Ishikawa (cell line): Measurements from ENCODE around the gene ALDH3A2.

Experiments used
- CEBPB ChIP-seq: IDR thresholded peaks from 2 replicates; pipeline ENCODE4 v1.6.1; 2012
- CREB1 ChIP-seq: IDR thresholded peaks from 2 replicates; pipeline ENCODE4 v1.6.1; 2012; ENCODE audit warnings: low read depth
- EGR1 ChIP-seq: IDR thresholded peaks from 2 replicates; pipeline ENCODE4 v1.6.1; 2012
- EP300 ChIP-seq: IDR thresholded peaks from 2 replicates; pipeline ENCODE4 v1.6.1; 2012; ENCODE audit warnings: borderline replicate concordance
- FOXM1 ChIP-seq: IDR thresholded peaks from 2 replicates; pipeline ENCODE4 v1.6.1; 2012; ENCODE audit warnings: low read depth, borderline replicate concordance
- MAX ChIP-seq: IDR thresholded peaks from 2 replicates; pipeline ENCODE4 v1.6.1; 2012
- NFIC ChIP-seq: IDR thresholded peaks from 2 replicates; pipeline ENCODE4 v1.6.1; 2012
- RAD21 ChIP-seq: IDR thresholded peaks from 2 replicates; pipeline ENCODE4 v1.6.1; 2012; ENCODE audit warnings: low read depth
- TAF1 ChIP-seq: IDR thresholded peaks from 2 replicates; pipeline ENCODE4 v1.6.1; 2012; ENCODE audit warnings: low read depth, mild to moderate bottlenecking
- TCF12 ChIP-seq: IDR thresholded peaks from 2 replicates; pipeline ENCODE4 v1.6.1; 2012; ENCODE audit warnings: low read depth
- TEAD4 ChIP-seq: IDR thresholded peaks from 2 replicates; pipeline ENCODE4 v1.6.1; 2012
- YY1 ChIP-seq: IDR thresholded peaks from 2 replicates; pipeline ENCODE4 v1.6.1; 2012; ENCODE audit warnings: low read depth
- TF ChIP-seq, protein P1 (sequence below): IDR thresholded peaks from 2 replicates; pipeline ENCODE4 v1.6.1; 2012; ENCODE audit warnings: low read depth, mild to moderate bottlenecking
- TF ChIP-seq, protein P2 (sequence below): IDR thresholded peaks from 2 replicates; pipeline ENCODE4 v1.6.1; 2012

DNA sequence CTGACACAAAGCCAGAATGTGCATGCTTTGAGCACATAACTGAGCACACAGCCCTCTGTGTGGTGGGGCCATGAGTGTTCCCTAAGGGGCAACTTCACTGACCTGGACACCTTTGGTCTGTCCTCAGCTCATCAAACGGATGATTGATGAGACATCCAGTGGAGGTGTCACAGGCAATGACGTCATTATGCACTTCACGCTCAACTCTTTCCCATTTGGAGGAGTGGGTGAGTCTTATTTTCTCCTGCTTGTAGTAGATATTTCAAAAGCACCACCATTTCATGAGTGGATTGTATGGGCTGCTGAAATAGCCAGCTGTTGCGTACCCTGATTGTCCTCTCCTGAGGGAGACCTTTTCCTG lies 16.2 kb downstream of the ALDH3A2 start:
- TF ChIP-seq NFIC (no peak), EGR1 (no peak), TCF12 (no peak), TEAD4 (no peak), RAD21 (no peak), MAX (no peak), EP300 (no peak), FOXM1 (no peak), YY1 (no peak), CEBPB (no peak), TAF1 (no peak), CREB1 (no peak)
- TF ChIP-seq, protein P1, sequence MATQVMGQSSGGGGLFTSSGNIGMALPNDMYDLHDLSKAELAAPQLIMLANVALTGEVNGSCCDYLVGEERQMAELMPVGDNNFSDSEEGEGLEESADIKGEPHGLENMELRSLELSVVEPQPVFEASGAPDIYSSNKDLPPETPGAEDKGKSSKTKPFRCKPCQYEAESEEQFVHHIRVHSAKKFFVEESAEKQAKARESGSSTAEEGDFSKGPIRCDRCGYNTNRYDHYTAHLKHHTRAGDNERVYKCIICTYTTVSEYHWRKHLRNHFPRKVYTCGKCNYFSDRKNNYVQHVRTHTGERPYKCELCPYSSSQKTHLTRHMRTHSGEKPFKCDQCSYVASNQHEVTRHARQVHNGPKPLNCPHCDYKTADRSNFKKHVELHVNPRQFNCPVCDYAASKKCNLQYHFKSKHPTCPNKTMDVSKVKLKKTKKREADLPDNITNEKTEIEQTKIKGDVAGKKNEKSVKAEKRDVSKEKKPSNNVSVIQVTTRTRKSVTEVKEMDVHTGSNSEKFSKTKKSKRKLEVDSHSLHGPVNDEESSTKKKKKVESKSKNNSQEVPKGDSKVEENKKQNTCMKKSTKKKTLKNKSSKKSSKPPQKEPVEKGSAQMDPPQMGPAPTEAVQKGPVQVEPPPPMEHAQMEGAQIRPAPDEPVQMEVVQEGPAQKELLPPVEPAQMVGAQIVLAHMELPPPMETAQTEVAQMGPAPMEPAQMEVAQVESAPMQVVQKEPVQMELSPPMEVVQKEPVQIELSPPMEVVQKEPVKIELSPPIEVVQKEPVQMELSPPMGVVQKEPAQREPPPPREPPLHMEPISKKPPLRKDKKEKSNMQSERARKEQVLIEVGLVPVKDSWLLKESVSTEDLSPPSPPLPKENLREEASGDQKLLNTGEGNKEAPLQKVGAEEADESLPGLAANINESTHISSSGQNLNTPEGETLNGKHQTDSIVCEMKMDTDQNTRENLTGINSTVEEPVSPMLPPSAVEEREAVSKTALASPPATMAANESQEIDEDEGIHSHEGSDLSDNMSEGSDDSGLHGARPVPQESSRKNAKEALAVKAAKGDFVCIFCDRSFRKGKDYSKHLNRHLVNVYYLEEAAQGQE = no peak
- TF ChIP-seq, protein P2, sequence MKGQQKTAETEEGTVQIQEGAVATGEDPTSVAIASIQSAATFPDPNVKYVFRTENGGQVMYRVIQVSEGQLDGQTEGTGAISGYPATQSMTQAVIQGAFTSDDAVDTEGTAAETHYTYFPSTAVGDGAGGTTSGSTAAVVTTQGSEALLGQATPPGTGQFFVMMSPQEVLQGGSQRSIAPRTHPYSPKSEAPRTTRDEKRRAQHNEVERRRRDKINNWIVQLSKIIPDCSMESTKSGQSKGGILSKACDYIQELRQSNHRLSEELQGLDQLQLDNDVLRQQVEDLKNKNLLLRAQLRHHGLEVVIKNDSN = no peak
